Tongue (tissue), 2 donors: ENCODE results near the gene NCF2. TPM values are rescaled to one million over a fixed set of nuclear protein-coding genes. Genes with fewer than 3 reads are reported as not detected.
A peak's percentile ranks its signal among the peaks of the same experiment; 100 is the strongest.

Experiments used
- DNase-seq: peaks from one replicate; pipeline ENCODE4 v3.0.0-alpha.2; 2015
- total RNA-seq: library from RNA; depleted of rRNA; stranded (reverse); fragments of >200 nt; gene quantifications from one replicate; pipeline ENCODE4 v1.2.3, GENCODE V29; 2014

Gene NCF2
- total RNA-seq, 1 donor from 2014 or later, result 9.2 TPM

GRCh38 chr1:183584147-183584546, 6.1 kb downstream of the NCF2 start:
- no peak for DNase-seq

- DNase-seq, result no peak
Observed at GRCh38 chr1:183583466-183583865, 6.8 kb downstream of the NCF2 start.

GRCh38 chr1:183582021-183582713, 8.1 kb downstream of the NCF2 start:
- DNase-seq, result no peak

- DNase-seq, result peak; percentile 47
Observed at GRCh38 chr1:183580281-183580682, 10.0 kb downstream of the NCF2 start.

GRCh38 chr1:183578856-183579255, 11.4 kb downstream of the NCF2 start:
- DNase-seq, result no peak

GRCh38 chr1:183577897-183578465, 12.3 kb downstream of the NCF2 start:
- no peak for DNase-seq

- DNase-seq, result peak; percentile 24
Observed at GRCh38 chr1:183576537-183576936, 13.7 kb downstream of the NCF2 start.

GRCh38 chr1:183575606-183576005, 14.7 kb downstream of the NCF2 start:
- peak; percentile 42 for DNase-seq

- no peak for DNase-seq
Observed at GRCh38 chr1:183572721-183573120, 17.5 kb downstream of the NCF2 start.

- no peak for DNase-seq
Observed at GRCh38 chr1:183571678-183572268, 18.5 kb downstream of the NCF2 start.

GRCh38 chr1:183570451-183570850, 19.8 kb downstream of the NCF2 start:
- no peak for DNase-seq

- DNase-seq, result no peak
Observed at GRCh38 chr1:183569801-183570200, 20.5 kb downstream of the NCF2 start.

GRCh38 chr1:183569141-183569540, 21.1 kb downstream of the NCF2 start:
- DNase-seq, result no peak

GRCh38 chr1:183568176-183569021, 21.9 kb downstream of the NCF2 start:
- DNase-seq, result peak; percentile 16

- peak; percentile 11 for DNase-seq
Observed at GRCh38 chr1:183567584-183567983, 22.7 kb downstream of the NCF2 start.

GRCh38 chr1:183566026-183566425, 24.2 kb downstream of the NCF2 start:
- DNase-seq, result no peak

GRCh38 chr1:183565261-183565660, 25.0 kb downstream of the NCF2 start:
- DNase-seq, result no peak

GRCh38 chr1:183562701-183563100, 27.6 kb downstream of the NCF2 start:
- no peak for DNase-seq

- DNase-seq, result no peak
Observed at GRCh38 chr1:183559061-183559460, 31.2 kb downstream of the NCF2 start.

- no peak for DNase-seq
Observed at GRCh38 chr1:183554577-183554976, 35.7 kb downstream of the NCF2 start.

GRCh38 chr1:183553764-183554163, 36.5 kb downstream of the NCF2 start:
- DNase-seq, result no peak

- DNase-seq, result peak; percentile 37
Observed at GRCh38 chr1:183553331-183553730, 36.9 kb downstream of the NCF2 start.

GRCh38 chr1:183552891-183553290, 37.4 kb downstream of the NCF2 start:
- no peak for DNase-seq
